Measurements from ENCODE around the gene ZNF200.
"Not testable (repeated sequence)": the region's sequence is repeated elsewhere in the genome, so short reads cannot be mapped to it uniquely, and the experiment has no call there.

Gene ZNF200

GRCh38 chr16:3271281-3271680, 36.3 kb upstream of the ZNF200 start:
- not testable (repeated sequence) for H3K4me3 ChIP-seq (ENCODE audit: low read depth in 1 of 2, low read length in 2 of 2)

GRCh38 chr16:3270718-3271117, 35.8 kb upstream of the ZNF200 start:
- not testable (repeated sequence) for H3K9ac ChIP-seq (ENCODE audit: low read depth in 1 of 2, low read length in 2 of 2); H3K36me3 ChIP-seq (ENCODE audit: control insufficient read depth in 1 of 2, insufficient read depth in 2 of 2, low read length in 2 of 2); H3K4me3 ChIP-seq (ENCODE audit: low read depth in 1 of 2, low read length in 2 of 2); H3K9me3 ChIP-seq (ENCODE audit: control insufficient read depth in 1 of 2, low read length in 2 of 2); H3K27me3 ChIP-seq (ENCODE audit: control insufficient read depth in 1 of 2, insufficient read depth in 2 of 2, low read length in 2 of 2); H3K27ac ChIP-seq (ENCODE audit: low read depth, low read length); H3K4me1 ChIP-seq (ENCODE audit: control insufficient read depth in 1 of 2, insufficient read depth in 2 of 2, low read length in 2 of 2)

More at GRCh38 chr16:3271281-3271680, 36.3 kb upstream of the ZNF200 start:
- H3K9ac ChIP-seq (ENCODE audit: low read depth in 1 of 2, low read length in 2 of 2); H3K4me1 ChIP-seq (ENCODE audit: control insufficient read depth in 1 of 2, insufficient read depth in 2 of 2, low read length in 2 of 2); H3K36me3 ChIP-seq (ENCODE audit: control insufficient read depth in 1 of 2, insufficient read depth in 2 of 2, low read length in 2 of 2); H3K27me3 ChIP-seq (ENCODE audit: control insufficient read depth in 1 of 2, insufficient read depth in 2 of 2, low read length in 2 of 2); H3K9me3 ChIP-seq (ENCODE audit: control insufficient read depth in 1 of 2, low read length in 2 of 2); H3K27ac ChIP-seq (ENCODE audit: low read depth, low read length): not testable (repeated sequence)

- Histone ChIP-seq H3K27ac (ENCODE audit: low read depth, low read length) (no peak overlapping the region), H3K27me3 (ENCODE audit: control insufficient read depth in 1 of 2, insufficient read depth in 2 of 2, low read length in 2 of 2) (no peaks in the 10 kb centered on the region), H3K36me3 (ENCODE audit: control insufficient read depth in 1 of 2, insufficient read depth in 2 of 2, low read length in 2 of 2) (peaks cover 3 to 8% of the 10 kb centered on the region in 2 donors), H3K9me3 (ENCODE audit: control insufficient read depth in 1 of 2, low read length in 2 of 2) (peaks cover 0 to 3% of the 10 kb centered on the region in 2 donors), H3K4me1 (ENCODE audit: control insufficient read depth in 1 of 2, insufficient read depth in 2 of 2, low read length in 2 of 2) (peaks cover 0 to 9% of the 10 kb centered on the region in 2 donors), H3K9ac (ENCODE audit: low read depth in 1 of 2, low read length in 2 of 2) (no peak overlapping the region), H3K4me3 (ENCODE audit: low read depth in 1 of 2, low read length in 2 of 2) (no peak overlapping the region)
Measured at GRCh38 chr16:3268294-3268693, 33.3 kb upstream of the ZNF200 start.

- Histone ChIP-seq H3K9ac (ENCODE audit: low read depth in 1 of 2, low read length in 2 of 2) (no peak overlapping the region), H3K36me3 (ENCODE audit: control insufficient read depth in 1 of 2, insufficient read depth in 2 of 2, low read length in 2 of 2) (peaks cover 3 to 8% of the 10 kb centered on the region in 2 donors), H3K4me1 (ENCODE audit: control insufficient read depth in 1 of 2, insufficient read depth in 2 of 2, low read length in 2 of 2) (peaks cover 0 to 9% of the 10 kb centered on the region in 2 donors), H3K27ac (ENCODE audit: low read depth, low read length) (no peak overlapping the region), H3K9me3 (ENCODE audit: control insufficient read depth in 1 of 2, low read length in 2 of 2) (peaks cover 0 to 3% of the 10 kb centered on the region in 2 donors), H3K4me3 (ENCODE audit: low read depth in 1 of 2, low read length in 2 of 2) (no peak overlapping the region), H3K27me3 (ENCODE audit: control insufficient read depth in 1 of 2, insufficient read depth in 2 of 2, low read length in 2 of 2) (no peaks in the 10 kb centered on the region)
Measured at GRCh38 chr16:3266873-3267537, 32.0 kb upstream of the ZNF200 start.

GRCh38 chr16:3264137-3265036, 29.4 kb upstream of the ZNF200 start:
- Histone ChIP-seq H3K27ac (ENCODE audit: low read depth, low read length) (peak overlapping the region; percentile 96), H3K9me3 (ENCODE audit: control insufficient read depth in 1 of 2, low read length in 2 of 2) (peaks cover 0 to 3% of the 10 kb centered on the region in 2 donors), H3K36me3 (ENCODE audit: control insufficient read depth in 1 of 2, insufficient read depth in 2 of 2, low read length in 2 of 2) (peaks cover 3 to 8% of the 10 kb centered on the region in 2 donors), H3K9ac (ENCODE audit: low read depth in 1 of 2, low read length in 2 of 2) (peak overlapping the region; percentile 77 to 85), H3K4me1 (ENCODE audit: control insufficient read depth in 1 of 2, insufficient read depth in 2 of 2, low read length in 2 of 2) (peaks cover 0 to 9% of the 10 kb centered on the region in 2 donors), H3K27me3 (ENCODE audit: control insufficient read depth in 1 of 2, insufficient read depth in 2 of 2, low read length in 2 of 2) (no peaks in the 10 kb centered on the region), H3K4me3 (ENCODE audit: low read depth in 1 of 2, low read length in 2 of 2) (peak overlapping the region; percentile 77 to 93)

- Histone ChIP-seq H3K4me3 (ENCODE audit: low read depth in 1 of 2, low read length in 2 of 2) (no peak overlapping the region), H3K27me3 (ENCODE audit: control insufficient read depth in 1 of 2, insufficient read depth in 2 of 2, low read length in 2 of 2) (no peaks in the 10 kb centered on the region), H3K36me3 (ENCODE audit: control insufficient read depth in 1 of 2, insufficient read depth in 2 of 2, low read length in 2 of 2) (peaks cover 3 to 4% of the 10 kb centered on the region in 2 donors), H3K4me1 (ENCODE audit: control insufficient read depth in 1 of 2, insufficient read depth in 2 of 2, low read length in 2 of 2) (peaks cover 0 to 15% of the 10 kb centered on the region in 2 donors), H3K9ac (ENCODE audit: low read depth in 1 of 2, low read length in 2 of 2) (no peak overlapping the region), H3K27ac (ENCODE audit: low read depth, low read length) (no peak overlapping the region), H3K9me3 (ENCODE audit: control insufficient read depth in 1 of 2, low read length in 2 of 2) (peaks cover 0 to 3% of the 10 kb centered on the region in 2 donors)
Measured at GRCh38 chr16:3262517-3262916, 27.6 kb upstream of the ZNF200 start.

GRCh38 chr16:3259836-3260235, 24.9 kb upstream of the ZNF200 start:
- Histone ChIP-seq H3K36me3 (ENCODE audit: control insufficient read depth in 1 of 2, insufficient read depth in 2 of 2, low read length in 2 of 2) (no peaks in the 10 kb centered on the region), H3K4me3 (ENCODE audit: low read depth in 1 of 2, low read length in 2 of 2) (no peak overlapping the region), H3K27me3 (ENCODE audit: control insufficient read depth in 1 of 2, insufficient read depth in 2 of 2, low read length in 2 of 2) (no peaks in the 10 kb centered on the region), H3K4me1 (ENCODE audit: control insufficient read depth in 1 of 2, insufficient read depth in 2 of 2, low read length in 2 of 2) (peaks cover 0 to 9% of the 10 kb centered on the region in 2 donors), H3K9me3 (ENCODE audit: control insufficient read depth in 1 of 2, low read length in 2 of 2) (no peaks in the 10 kb centered on the region), H3K9ac (ENCODE audit: low read depth in 1 of 2, low read length in 2 of 2) (no peak overlapping the region), H3K27ac (ENCODE audit: low read depth, low read length) (no peak overlapping the region)

- Histone ChIP-seq H3K9ac (ENCODE audit: low read depth in 1 of 2, low read length in 2 of 2) (no peak overlapping the region), H3K4me1 (ENCODE audit: control insufficient read depth in 1 of 2, insufficient read depth in 2 of 2, low read length in 2 of 2) (peaks cover 0 to 5% of the 10 kb centered on the region in 2 donors), H3K4me3 (ENCODE audit: low read depth in 1 of 2, low read length in 2 of 2) (no peak overlapping the region), H3K36me3 (ENCODE audit: control insufficient read depth in 1 of 2, insufficient read depth in 2 of 2, low read length in 2 of 2) (no peaks in the 10 kb centered on the region), H3K27ac (ENCODE audit: low read depth, low read length) (no peak overlapping the region), H3K9me3 (ENCODE audit: control insufficient read depth in 1 of 2, low read length in 2 of 2) (no peaks in the 10 kb centered on the region), H3K27me3 (ENCODE audit: control insufficient read depth in 1 of 2, insufficient read depth in 2 of 2, low read length in 2 of 2) (no peaks in the 10 kb centered on the region)
Measured at GRCh38 chr16:3256866-3257465, 22.0 kb upstream of the ZNF200 start.

GRCh38 chr16:3256146-3256865, 21.3 kb upstream of the ZNF200 start, which contains the start of gene MEFV:
MEFV (minus strand) TSS chr16:3256633; CDS start chr16:3256587, 46 bp downstream.
- H3K9ac ChIP-seq (ENCODE audit: low read depth in 1 of 2, low read length in 2 of 2), result no peak within 1 kb of the TSS
- H3K4me1 ChIP-seq (ENCODE audit: control insufficient read depth in 1 of 2, insufficient read depth in 2 of 2, low read length in 2 of 2), result peaks cover 0 to 5% of the 10 kb centered on the region in 2 donors
- no peaks in the 10 kb centered on the region for H3K9me3 ChIP-seq (ENCODE audit: control insufficient read depth in 1 of 2, low read length in 2 of 2)
- no peaks in the 10 kb centered on the region for H3K27me3 ChIP-seq (ENCODE audit: control insufficient read depth in 1 of 2, insufficient read depth in 2 of 2, low read length in 2 of 2)
- H3K36me3 ChIP-seq (ENCODE audit: control insufficient read depth in 1 of 2, insufficient read depth in 2 of 2, low read length in 2 of 2), result no peaks in the 10 kb centered on the region
- H3K27ac ChIP-seq (ENCODE audit: low read depth, low read length), result no peak within 1 kb of the TSS
- H3K4me3 ChIP-seq (ENCODE audit: low read depth in 1 of 2, low read length in 2 of 2), result no peak within 1 kb of the TSS

Data from duodenal mucosa (tissue), 2 donors.